Activated CD4-positive, alpha-beta T cell treated with anti-CD3 and anti-CD28 coated beads for 24 hours (primary cell): ENCODE measurements around the gene CWH43.
"Not testable (repeated sequence)": the region's sequence is repeated elsewhere in the genome, so short reads cannot be mapped to it uniquely, and the experiment has no call there.

Source experiments
- DNase-seq, 2 donors: peaks; one replicate each; pipeline ENCODE4 v3.0.0-alpha.2; 2020; ENCODE audit warnings: low read depth in 2 of 2

The CWH43 gene

DNA sequence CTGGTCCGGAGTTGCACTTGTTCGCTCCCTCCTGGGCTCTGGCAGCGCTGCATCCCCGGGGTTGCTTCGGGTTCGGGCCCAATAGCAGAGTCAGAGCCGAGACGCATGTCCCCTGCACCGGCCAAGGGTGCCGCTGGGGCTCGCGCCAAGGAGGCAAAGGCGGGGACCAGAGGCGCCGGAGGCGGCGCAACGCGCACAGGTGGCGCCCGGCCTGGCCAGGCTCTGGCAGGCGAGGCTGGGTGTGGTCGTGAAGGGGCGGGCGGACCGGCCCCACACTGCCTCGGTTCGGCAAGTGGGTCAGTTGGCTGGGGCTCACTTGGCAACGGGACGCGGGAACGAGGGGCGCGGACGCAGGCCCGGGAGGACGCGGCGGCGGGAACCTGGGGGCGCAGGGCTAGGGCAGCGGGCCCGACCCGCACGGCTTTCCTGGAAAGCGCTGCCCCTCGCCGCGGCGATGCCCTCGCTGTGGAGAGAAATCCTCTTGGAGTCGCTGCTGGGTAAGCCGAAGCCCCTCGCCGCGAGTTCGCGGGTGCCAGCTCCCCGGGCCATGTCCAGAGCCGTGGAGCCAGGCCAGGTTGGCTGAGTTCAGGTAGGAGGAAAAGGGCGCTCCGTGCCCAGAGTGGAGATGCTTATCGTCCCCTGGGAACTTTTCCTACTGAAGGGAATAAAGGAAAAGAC lies at the start of gene CWH43:
CWH43 (plus strand) TSS at position 300 of the 678 bp plus-strand sequence; CDS start at position 455, 155 bp downstream.
- DNase-seq, result no peak

DNA sequence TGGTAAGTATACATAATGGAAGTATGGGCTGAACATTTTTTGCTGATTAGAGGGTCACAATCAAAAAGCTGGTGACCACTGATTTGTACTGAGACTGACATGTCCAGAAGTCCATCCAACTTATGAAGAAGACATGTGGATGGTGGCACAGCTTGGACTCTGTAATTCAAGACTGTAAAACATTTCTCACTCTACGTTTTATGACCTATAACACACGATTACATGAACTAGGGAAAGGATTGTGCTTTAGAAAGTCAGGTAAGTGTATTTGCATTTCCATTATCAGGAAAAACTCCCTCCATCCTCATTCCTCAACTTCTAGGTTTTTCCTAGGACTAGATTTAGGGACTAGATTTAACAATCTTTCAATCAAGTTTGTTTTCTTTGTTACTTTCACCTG lies 49.0 kb upstream of the CWH43 start:
- DNase-seq, result no peak

DNA sequence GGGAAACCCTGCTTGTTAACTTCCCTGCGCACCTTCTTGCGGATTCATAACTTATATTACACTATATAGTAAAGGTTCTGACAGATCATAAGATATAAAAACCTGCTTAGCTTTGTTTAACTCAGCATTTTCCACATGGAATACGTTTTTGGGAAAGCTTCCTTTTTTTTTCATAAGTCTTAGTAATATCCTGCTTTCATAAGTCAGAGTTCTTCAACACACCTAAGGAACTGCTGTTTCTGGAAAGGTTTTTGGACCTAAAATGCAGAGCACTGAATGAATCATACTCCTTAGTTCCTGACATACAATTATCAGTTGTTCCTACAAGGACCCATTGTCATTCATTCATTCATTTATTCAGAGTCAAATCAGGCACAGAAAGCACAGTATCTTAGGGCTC lies 47.2 kb upstream of the CWH43 start:
- no peak for DNase-seq

DNA sequence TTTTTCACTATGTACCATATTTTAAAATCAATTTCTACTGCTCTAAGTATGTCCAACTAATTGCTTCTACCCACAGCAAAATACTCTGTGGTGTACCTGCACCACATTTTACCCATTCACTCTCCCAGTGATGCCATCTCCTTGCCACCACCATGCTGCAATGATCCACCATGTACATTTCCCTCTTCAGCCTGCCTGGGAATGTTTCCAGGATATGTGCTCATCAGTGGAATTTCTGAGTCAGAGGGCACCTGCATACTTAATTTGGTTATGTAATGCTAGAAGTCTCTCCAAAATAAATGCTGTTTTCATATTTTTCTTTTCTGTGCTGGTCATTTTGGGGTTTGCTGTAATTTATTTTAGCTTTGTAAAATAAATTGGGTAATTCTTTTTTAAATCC lies 46.3 kb upstream of the CWH43 start:
- no peak for DNase-seq

DNA sequence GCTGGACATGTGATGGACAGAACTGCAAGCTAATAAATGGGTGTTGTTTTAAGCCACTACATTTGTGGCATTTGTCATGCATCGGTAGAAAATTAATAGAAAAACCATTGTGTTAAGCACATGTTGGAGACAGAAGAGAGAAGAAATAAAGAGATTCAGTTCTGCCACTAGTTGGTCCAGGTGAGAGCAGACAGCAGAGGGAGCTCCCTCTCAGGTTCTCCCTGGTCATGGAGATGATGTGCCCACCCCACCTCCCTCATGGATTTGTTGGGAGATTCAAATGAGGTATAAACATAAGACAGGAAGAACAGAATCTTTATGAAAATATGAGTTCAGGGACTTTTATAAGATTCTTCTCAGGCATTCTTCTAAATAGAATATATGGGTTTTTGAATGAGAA lies 42.7 kb upstream of the CWH43 start:
- DNase-seq, result no peak

DNA sequence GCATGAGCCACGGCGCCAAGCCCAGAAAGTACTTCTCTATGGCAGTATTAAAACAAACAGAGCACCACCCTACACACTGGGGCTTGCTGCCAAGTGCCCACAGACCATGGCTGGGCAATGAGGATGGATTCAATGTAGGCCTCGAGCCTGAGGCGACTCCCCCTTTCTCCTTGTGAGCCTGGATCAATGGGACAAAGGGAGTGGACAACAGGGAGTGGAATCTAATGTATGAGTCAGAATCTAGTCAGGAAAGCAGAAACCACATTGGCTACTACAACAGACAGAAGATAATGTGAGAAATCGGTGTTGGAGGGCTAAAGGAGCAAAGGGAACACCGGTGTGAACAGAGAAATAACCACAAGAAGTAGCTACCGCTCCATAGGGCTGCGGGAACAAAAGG lies 41.8 kb upstream of the CWH43 start:
- no peak for DNase-seq

DNA sequence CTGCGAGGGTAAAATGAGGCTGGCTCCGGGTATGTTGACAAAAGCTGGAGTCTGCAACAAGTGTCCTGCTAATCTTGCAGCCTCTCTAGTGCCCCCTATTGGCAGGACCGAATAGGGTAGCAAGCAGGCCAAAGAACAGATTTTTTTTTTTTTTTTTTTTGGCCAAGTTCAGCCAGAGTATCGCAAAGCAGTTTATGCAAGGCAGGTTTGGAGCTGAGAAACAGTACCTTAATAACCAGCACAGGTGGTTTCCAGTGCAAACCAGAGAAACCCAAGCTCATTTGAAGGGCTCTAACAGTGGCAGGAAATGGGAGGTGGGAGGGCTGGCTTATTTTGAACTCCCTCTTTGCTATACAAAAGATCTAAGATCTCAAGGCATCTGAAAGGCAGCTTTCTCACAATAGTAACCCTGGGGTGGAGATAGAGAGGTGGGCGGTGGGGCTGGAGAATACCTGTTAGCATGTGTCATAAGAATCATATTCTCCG lies 41.3 kb upstream of the CWH43 start:
- peak; percentile 24 to 25 for DNase-seq

DNA sequence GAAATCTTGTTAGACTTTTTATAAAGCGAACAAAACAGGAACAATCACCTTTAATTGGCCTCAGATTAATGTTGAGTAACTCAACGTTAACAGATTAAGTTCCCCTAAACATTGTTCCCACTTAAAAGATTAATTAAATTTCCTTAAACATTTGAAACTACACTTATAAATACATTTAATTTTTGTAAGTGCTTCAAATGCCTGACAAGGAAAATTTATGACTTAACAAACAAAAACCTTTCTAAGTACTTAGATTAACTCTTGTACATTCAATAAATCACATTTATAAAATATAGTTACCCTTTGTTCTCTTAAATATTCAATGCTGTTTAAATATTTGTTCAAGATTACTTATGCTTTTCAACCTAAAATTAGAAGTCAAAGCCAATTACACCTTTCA lies 40.1 kb upstream of the CWH43 start:
- DNase-seq, result no peak

DNA sequence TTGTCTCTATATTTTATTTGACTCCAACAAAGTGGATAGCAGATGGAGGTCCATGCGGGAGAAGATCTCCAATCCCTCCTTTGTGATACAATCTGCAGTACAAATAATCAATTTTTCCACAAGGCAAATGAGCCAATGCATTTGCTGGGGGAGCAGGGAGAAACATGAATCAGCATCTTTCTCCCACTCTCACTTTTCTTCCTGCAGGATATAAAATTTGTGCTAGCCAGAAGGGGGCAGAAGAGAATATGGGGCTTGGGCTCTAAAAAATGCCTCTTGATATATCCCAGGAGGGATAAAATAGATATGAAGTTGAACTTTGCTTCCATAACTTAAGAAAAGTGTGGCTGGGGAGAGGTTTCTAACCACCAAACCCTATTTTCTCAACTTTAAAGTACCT lies 38.3 kb upstream of the CWH43 start:
- DNase-seq, result no peak

DNA sequence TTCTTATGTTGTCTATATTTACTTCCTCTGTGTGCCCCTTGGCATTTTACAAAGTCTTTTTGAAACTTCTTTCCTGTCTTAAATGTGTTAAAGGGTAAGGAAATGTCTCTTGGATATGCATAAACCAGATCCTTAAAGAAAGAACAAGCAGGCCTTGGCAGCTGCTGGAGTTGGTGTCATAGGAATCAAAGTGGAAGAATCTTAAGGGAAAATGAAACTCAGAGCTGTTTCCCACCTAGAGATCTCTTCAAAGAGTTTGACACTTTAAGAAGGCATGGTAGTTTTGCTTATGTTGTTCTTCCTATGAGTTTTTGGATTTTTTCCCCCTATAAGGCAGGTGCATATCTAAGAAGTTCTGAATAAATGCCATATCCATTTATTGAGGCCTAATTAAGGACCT lies 37.0 kb upstream of the CWH43 start:
- DNase-seq, result no peak

DNA sequence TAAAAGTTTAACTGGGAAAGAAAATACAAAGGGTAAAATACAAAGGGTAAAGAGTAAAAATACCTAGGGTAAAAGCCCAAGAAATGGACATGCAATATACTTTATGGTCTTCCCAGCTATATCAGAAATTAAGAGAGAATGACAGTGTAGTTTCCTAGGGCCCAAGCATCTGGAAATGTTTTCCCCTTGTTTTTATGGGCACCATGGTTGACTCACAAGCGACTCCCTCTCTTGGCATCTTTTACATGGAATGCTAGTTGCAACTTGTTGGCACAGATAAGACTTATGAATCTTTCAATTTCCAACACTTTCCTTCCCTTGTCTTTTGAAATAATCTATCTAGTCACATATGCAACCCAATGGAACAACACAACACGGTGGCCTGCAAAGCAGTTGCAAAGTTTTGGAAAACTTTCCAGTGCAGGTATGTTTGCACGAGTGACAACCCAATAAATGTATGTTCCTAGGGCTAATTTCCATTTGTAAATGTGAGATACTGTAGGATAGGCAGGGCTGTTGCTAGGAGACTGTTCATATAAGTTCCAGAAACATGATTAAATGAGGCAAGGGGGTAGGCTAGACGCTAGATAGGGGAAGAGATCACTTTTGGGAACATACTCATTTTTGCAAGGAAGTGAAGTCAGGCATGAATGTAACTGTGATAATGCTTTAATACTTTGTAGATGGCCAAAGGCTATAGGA lies 36.4 kb upstream of the CWH43 start:
- DNase-seq, result no peak

DNA sequence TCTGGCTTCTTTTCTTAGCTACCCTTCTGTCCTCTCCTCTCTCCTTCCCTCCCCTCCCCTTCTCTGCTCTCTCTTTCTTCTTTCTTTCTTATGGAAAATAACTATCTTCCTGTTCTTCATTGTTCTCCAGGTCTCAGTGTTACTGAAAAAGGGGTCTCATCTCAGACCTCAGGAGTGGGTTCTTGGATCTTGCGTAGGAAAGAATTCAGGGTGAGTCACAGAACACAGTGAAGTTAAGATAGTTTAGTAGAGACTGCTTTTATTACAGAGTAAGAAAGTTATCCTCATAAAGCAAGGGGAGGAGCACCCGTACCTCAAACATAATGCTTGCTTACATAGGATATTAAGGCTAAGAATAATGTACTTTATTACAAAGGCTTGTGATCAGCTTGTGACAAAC lies 31.8 kb upstream of the CWH43 start:
- no peak for DNase-seq

DNA sequence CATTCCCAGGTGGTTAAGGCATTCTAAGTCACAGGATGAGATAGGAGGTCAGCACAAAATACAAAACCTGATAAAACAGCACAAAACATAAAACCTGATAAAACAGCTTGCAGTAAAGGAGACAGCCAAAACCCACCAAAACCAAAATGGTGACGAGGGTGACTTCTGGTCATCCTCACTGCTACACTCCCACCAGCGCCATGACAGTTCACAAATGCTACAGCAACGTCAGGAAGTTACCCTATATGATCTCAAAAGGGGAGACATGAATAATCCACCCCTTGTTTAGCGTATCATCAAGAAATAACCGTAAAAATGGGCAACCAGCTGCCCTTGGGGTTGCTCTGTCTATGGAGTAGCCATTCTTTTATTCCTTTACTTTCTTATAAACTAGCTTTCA lies 28.7 kb upstream of the CWH43 start:
- not testable (repeated sequence) for DNase-seq

DNA sequence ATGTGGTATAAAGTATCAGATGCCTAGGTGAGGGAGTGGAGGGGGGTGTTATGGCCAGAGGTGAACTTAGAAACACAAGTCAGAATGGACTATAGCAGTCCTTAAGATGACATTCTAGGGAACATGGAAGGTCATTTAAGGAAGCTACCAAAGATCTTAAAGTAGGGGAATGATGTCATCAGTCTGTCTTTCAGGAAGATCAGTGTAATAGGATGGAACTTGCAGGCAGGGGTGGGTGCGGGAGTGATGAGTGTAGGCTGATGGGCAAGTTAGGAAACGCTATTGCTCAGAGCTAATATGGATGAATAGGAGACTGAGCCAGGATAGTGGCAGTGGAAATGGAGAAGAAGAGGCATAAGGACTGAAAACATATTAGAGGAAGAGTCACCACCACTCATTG lies 27.5 kb upstream of the CWH43 start:
- no peak for DNase-seq

DNA sequence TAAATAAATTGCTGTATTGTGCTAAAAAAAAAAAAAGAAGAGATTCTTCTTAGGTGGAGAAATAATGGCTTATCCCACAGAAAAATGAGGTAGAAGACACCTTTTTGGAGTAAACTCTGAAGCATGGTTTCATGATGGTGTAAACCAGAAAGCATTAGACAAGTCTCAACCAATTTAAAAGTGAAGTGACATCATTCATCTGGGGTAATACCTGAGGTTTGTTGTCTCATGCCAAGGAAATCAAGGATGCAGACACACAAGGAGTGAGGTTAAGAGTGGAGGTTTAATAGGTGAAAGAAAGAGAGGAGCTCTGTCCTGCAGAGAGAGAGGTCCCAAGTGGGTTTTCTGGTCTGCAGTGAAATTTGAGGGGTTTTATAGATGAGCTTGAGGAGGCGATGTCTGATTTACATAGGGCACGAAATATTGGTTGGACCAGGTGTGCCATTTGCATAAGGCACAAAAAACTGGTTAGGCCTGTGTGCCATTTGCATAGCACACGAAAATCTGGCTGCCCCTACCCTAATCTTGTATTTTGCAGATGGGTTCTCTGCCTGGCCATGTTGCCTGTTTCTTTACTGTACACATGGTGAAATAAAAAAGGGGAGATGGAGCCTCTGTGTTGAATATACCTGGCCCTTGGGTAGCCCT lies 25.0 kb upstream of the CWH43 start:
- no peak for DNase-seq

DNA sequence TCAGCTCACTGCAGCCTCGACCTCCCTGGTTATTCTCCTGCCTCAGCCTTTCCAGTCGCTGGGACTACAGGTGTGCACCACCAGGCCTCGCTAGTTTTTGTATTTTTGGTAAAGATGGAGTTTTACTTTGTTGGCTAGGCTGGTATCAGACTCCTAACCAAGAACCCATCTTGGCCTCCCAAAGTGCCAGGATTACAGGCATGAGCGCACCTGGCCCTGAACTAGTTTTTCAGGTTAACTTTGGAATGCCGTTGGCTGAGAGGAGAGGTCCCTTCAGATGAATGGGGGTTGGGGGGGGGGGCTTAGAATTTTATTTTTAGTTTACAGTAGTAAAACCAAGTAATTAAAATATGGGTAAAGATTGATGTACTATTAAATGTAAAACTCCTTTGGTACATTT lies 23.4 kb upstream of the CWH43 start:
- DNase-seq, result no peak

DNA sequence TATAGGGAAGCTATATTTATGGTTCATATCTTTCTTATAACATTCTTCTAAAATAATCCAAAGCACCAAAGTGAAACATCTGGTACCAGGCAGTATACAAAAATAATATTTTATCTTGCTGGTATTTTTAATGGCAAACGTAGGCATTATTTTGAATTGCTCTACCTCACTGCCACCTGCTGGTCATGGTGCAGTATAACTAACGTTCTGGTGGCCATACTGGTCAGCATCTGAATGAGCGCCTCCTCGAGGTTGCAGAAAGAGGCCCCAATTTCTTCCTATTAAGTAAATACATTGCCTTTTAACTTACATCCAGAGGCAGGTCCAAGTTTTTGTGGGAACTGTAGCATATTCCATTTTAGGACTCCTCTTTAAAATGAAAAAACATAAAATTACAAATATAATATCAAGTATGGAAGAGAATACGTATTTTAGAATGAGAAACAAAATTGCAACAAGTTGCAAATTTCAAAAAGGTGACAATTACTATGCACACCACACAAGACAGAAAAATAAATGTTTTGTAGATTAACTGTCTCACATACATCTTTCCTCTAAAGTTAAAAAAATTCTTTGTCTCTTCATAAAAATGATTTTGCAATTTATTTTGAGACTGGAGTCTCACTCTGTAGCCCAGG lies 22.9 kb upstream of the CWH43 start:
- DNase-seq, result peak; percentile 57 to 62

DNA sequence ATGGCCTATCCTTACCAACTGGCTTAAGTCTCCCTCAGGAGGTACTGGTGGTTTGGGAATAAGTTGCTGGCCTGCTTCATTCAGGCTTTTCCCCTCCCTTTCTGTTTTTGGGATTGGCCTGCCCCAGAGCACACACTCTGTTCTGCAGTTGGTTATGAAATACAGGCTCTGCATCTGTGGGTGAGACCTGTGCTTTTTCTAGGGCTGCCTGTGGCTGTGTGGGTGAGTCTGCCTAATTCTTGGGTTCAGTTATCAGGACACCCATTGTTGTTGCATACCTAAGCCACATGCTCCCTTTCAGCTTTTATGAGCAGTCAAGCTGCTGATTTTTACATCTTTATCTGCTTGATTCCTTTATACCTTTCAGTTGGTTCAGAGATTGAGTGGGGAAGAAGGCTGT lies 19.0 kb upstream of the CWH43 start:
- no peak for DNase-seq

DNA sequence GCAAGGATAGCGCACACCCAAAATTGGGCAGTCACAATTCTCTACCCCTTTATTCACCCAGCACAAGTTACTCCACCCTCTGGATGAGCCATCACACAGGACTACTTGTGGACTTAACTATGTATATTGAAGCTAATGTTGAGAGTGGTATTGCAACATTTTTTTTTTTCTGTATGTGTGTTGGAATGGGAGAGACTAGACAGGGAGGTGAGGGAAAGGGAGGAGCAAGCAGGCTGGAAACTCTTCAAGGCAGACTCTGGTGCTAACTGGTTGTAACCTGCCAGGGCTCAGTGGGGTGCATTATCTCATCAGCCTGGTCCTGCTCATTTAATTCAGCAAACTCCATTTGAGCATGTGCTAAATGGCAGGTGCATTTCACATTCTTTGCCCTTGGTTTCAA lies 18.4 kb upstream of the CWH43 start:
- no peak for DNase-seq

DNA sequence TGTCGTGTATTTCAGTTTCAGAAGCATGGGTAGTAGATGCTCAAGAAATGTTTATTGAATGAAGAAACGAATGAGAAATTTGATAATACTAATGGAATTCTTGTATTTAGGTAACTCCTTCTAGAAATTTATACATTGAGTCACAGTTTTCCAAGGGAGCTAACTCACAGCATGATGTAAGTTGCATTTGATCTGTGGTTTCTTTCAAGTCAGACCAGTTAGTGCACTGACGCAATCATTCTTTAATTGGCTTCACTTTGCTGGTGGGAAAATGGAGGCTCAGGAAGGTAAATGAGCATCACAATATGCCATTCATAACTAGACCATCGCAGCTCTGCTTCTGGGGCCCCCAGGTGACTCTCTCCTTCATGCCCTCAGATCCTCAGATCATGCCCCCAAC lies 17.3 kb upstream of the CWH43 start:
- no peak for DNase-seq

DNA sequence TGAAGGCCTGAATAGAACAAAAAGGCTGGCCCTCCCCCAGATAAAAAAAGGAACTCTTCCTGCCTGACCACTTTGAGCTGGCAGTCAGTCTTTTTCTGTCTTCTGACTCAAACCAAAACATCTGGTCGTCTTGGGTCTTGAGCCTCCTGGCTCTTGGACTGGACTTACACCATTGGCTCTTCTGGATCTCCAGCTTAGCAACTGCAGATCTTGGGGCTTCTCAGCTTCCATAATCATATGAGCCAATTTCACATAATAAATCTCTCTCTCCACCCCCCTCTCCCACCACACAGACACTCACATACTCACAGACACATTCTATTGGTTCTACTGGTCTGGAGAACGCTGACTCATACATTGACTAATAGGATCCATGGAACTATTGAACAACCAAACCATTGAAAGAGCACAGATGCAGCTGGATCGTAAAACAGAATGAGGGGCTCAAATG lies 15.6 kb upstream of the CWH43 start:
- DNase-seq, result no peak

DNA sequence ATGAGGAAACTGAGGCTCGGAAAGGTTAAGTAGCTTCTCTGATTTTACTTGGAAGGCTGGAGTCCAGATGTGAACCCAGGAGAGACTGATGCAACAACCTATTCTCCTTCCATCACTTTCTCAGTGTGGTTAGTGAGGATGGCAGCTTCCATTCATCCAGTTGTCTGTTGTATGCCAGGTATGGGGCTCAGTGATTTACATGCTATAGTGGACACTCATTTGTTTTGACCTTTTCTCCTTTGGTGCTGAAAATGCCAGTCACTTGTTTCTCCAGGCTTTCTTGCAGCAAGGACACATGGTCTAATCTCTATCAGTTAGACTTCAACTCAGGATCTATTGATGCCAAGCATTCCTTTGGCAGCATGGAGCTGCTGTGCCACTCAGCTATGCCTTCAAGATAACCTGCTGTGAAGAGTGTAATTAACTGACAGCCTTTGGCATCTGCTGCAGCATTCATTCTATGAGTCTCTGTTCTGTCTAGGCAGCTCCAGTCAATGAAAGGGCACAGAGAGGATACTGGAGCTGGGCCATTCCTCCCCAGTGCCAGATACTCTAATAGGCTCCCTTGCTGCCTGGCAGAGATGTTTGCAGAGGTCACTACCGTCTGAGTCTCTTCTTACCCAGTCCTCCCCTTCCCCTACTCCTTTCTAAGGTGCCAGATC lies 11.0 kb upstream of the CWH43 start:
- no peak for DNase-seq
